ENCODE results near the gene FTO. TPM values are rescaled to one million over a fixed set of nuclear protein-coding genes. Genes with fewer than 3 reads are reported as not detected.

The FTO gene
- total and polyA plus RNA-seq, 2 of the 13 experiments (the other 11 are each of a cell fraction or from before 2014, with no cell fraction given): 41.6 to 55.8 TPM

DNA sequence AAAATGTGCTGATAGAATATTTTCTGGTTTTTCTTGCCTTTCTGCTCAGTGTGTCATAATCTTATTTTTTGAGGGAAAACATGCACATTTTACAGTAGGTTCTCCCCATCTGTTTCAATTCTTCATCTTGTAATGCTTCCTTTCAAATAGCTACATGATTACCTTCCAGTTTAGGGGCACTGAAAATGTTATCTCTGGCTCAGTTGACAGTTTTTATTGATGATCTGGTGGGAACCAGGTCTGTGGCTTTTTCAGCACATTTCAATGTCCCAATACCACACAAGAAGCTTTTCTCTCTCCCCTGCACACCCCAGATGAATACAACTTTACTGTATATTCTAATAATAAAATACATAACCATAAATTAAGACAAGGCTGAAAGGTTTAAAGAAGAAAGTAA, 36.5 kb downstream of the FTO start (continued):
- TF ChIP-seq CSRNP2 (CRISPR knock-in tag; conservative IDR thresholded peaks at IDR 0.05; ENCODE audit: low read depth): no peak

DNA sequence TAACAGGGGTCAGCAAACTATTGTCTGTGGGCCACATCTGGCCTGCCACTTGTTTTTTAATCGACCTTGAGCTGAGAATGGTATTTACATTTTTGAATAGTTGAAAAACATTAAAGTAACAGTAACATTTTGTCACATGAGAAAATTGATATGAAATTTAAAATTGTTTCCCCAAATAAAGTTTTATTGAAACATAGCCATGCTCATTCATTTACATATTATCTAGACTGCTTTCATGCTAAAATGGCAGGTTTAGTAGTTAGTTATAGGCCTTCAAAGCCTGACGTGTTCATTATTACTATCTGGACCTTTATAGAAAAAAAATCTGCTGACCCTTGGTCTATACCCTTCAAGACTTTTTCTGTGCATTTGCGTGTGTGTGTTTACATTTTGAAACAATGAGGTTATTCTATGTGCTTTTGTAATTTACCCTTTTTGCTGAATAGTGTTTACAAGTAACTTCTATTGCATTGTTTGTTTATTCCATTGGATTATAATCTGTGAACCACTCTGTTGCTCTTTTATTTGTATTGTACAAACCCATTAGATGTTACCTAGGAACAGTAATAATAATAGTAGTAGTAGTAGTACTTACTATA, 37.1 kb downstream of the FTO start:
- WGBS (ENCODE audit: low lambda C conversion rate): 36% methylated on average over 3 of the region's 3 CpGs
- in situ Hi-C loops (cut with HindIII; ENCODE audit: extremely low pct_ligation_motif_present, low pct_unique_long_range_greater_than_20kb) (no loop called here), intact Hi-C loops (cut with micrococcal nuclease; ENCODE audit: unreplicated experiment) (no loop called here)
- no peaks in the 10 kb centered on the region for H3K9me3 ChIP-seq (ENCODE audit: low read length)
- no peaks in the 10 kb centered on the region for H4K20me1 ChIP-seq (ENCODE audit: insufficient read depth, low read length)
- H3K9ac ChIP-seq (ENCODE audit: insufficient read depth, low read depth, low read length): no peak overlapping the region
- no peaks in the 10 kb centered on the region for H3K36me3 ChIP-seq (replicated peaks in 1 of 2; ENCODE audit: control insufficient read depth in 1 of 2, insufficient read depth in 2 of 2, low read length in 2 of 2)
- no TSS peak for BruUV-seq (replicated peaks)
- peaks cover 19% of the 10 kb centered on the region for H3K79me2 ChIP-seq (ENCODE audit: insufficient read depth, low read length)
- H3K27me3 ChIP-seq (ENCODE audit: control insufficient read depth in 1 of 2, insufficient read depth in 2 of 2, low read length in 2 of 2): no peaks in the 10 kb centered on the region
- H2AFZ ChIP-seq (ENCODE audit: low read length): no peak overlapping the region
- FAIRE-seq (no peak), DNase-seq (ENCODE audit: low spot score) (peak; percentile 24), ATAC-seq (no peak)
- ChIA-PET POLR2A (no interaction called here), CTCF (ENCODE audit: low intra/inter-chr PET ratio, low total read pairs) (no interaction called here)
- H3K4me3 ChIP-seq (replicated peaks in 1 of 3; ENCODE audit: insufficient read depth in 1 of 3, low read depth in 2 of 3, low read length in 3 of 3): no peak overlapping the region
- H3K4me1 ChIP-seq (ENCODE audit: insufficient read depth, low read length): peaks cover 47% of the 10 kb centered on the region
- peak overlapping the region; percentile 25 for H3K27ac ChIP-seq (ENCODE audit: extremely low read length, insufficient read depth, low read length)
- peak overlapping the region; percentile 9; the same call in 1 of the 2 replicates for H3K4me2 ChIP-seq (ENCODE audit: low read depth, low read length)
- TF ChIP-seq CHCHD3 (CRISPR knock-in tag; IDR thresholded peaks at IDR 0.05) (no peak), ZNF629 (CRISPR knock-in tag; conservative IDR thresholded peaks at IDR 0.05) (no peak), PHB2 (IDR thresholded peaks at IDR 0.05; ENCODE audit: partially characterized antibody) (no peak), NFKBIZ (CRISPR knock-in tag; IDR thresholded peaks at IDR 0.05) (no peak), GPBP1L1 (CRISPR knock-in tag; IDR thresholded peaks at IDR 0.05) (no peak), NCOR1 (IDR thresholded peaks at IDR 0.05; ENCODE audit: borderline replicate concordance, low read length) (peak; percentile 38; the same call in 1 of the 2 replicates), HNF4A (CRISPR knock-in tag; IDR thresholded peaks at IDR 0.05) (peak; percentile 15; the same call in 1 of the 2 replicates), ZC3H4 (CRISPR knock-in tag; IDR thresholded peaks at IDR 0.05; ENCODE audit: borderline replicate concordance) (no peak), MAFF (IDR thresholded peaks at IDR 0.05; ENCODE audit: low read depth, low read length) (peak; percentile 44)
- TF ChIP-seq, protein P1, sequence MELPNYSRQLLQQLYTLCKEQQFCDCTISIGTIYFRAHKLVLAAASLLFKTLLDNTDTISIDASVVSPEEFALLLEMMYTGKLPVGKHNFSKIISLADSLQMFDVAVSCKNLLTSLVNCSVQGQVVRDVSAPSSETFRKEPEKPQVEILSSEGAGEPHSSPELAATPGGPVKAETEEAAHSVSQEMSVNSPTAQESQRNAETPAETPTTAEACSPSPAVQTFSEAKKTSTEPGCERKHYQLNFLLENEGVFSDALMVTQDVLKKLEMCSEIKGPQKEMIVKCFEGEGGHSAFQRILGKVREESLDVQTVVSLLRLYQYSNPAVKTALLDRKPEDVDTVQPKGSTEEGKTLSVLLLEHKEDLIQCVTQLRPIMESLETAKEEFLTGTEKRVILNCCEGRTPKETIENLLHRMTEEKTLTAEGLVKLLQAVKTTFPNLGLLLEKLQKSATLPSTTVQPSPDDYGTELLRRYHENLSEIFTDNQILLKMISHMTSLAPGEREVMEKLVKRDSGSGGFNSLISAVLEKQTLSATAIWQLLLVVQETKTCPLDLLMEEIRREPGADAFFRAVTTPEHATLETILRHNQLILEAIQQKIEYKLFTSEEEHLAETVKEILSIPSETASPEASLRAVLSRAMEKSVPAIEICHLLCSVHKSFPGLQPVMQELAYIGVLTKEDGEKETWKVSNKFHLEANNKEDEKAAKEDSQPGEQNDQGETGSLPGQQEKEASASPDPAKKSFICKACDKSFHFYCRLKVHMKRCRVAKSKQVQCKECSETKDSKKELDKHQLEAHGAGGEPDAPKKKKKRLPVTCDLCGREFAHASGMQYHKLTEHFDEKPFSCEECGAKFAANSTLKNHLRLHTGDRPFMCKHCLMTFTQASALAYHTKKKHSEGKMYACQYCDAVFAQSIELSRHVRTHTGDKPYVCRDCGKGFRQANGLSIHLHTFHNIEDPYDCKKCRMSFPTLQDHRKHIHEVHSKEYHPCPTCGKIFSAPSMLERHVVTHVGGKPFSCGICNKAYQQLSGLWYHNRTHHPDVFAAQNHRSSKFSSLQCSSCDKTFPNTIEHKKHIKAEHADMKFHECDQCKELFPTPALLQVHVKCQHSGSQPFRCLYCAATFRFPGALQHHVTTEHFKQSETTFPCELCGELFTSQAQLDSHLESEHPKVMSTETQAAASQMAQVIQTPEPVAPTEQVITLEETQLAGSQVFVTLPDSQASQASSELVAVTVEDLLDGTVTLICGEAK (IDR thresholded peaks at IDR 0.05): peak; percentile 90
- TF ChIP-seq, protein P1 (CRISPR knock-in tag; IDR thresholded peaks at IDR 0.05): peak; percentile 94; the same call in 1 of the 2 replicates
